Astrocyte (in vitro differentiated cells and primary cell): ENCODE data around the gene RASSF6.

ENCODE experiments used
- CTCF ChIP-seq: IDR thresholded peaks from 2 replicates; pipeline ENCODE4 v1.5.1; 2011; ENCODE audit warnings: low read depth, mild to moderate bottlenecking, inconsistent platforms, low read length, moderate library complexity; ENCODE audit not compliant: insufficient read depth
- EZH2 ChIP-seq: IDR thresholded peaks from 2 replicates; pipeline ENCODE4 v1.6.1; 2012; ENCODE audit warnings: mild to moderate bottlenecking, low read length, inconsistent platforms; ENCODE audit not compliant: insufficient read depth

GRCh38 chr4:73664470-73664869 lies 44.2 kb upstream of the RASSF6 start:
- TF ChIP-seq CTCF (no peak), EZH2 (no peak)
